ENCODE measurements around the gene CCDC177. TPM values are rescaled to one million over a fixed set of nuclear protein-coding genes. Genes with fewer than 3 reads are reported as not detected.
"Not testable (repeated sequence)": the region's sequence is repeated elsewhere in the genome, so short reads cannot be mapped to it uniquely, and the experiment has no call there.

Gene CCDC177
- total RNA-seq, 1 experiment from 2014 or later: not detected

GRCh38 chr14:69600304-69600891, 25.7 kb upstream of the CCDC177 start:
- no peak for DNase-seq (ENCODE audit: low read depth)

GRCh38 chr14:69599431-69599830, 24.8 kb upstream of the CCDC177 start:
- DNase-seq (ENCODE audit: low read depth): not testable (repeated sequence)

- no peak for DNase-seq (ENCODE audit: low read depth)
Observed at GRCh38 chr14:69595336-69595735, 20.7 kb upstream of the CCDC177 start.

- no peak for DNase-seq (ENCODE audit: low read depth)
Observed at GRCh38 chr14:69594846-69595245, 20.2 kb upstream of the CCDC177 start.

- peak; percentile 69 for DNase-seq (ENCODE audit: low read depth)
Observed at GRCh38 chr14:69593018-69593677, 18.5 kb upstream of the CCDC177 start.

GRCh38 chr14:69591317-69591716, 16.6 kb upstream of the CCDC177 start:
- no peak for DNase-seq (ENCODE audit: low read depth)

- no peak for DNase-seq (ENCODE audit: low read depth)
Observed at GRCh38 chr14:69587389-69587788, 12.7 kb upstream of the CCDC177 start.

- no peak for DNase-seq (ENCODE audit: low read depth)
Observed at GRCh38 chr14:69586404-69586803, 11.7 kb upstream of the CCDC177 start.

- no peak for DNase-seq (ENCODE audit: low read depth)
Observed at GRCh38 chr14:69584389-69584788, 9.7 kb upstream of the CCDC177 start.

- DNase-seq (ENCODE audit: low read depth): no peak
Observed at GRCh38 chr14:69582829-69583228, 8.2 kb upstream of the CCDC177 start.

GRCh38 chr14:69582212-69582611, 7.5 kb upstream of the CCDC177 start:
- DNase-seq (ENCODE audit: low read depth): peak; percentile 35

- no peak for DNase-seq (ENCODE audit: low read depth)
Observed at GRCh38 chr14:69581316-69581935, 6.8 kb upstream of the CCDC177 start.

- DNase-seq (ENCODE audit: low read depth): peak; percentile 58
Observed at GRCh38 chr14:69580009-69580577, 5.4 kb upstream of the CCDC177 start.

GRCh38 chr14:69579476-69579875, 4.8 kb upstream of the CCDC177 start:
- no peak for DNase-seq (ENCODE audit: low read depth)

- DNase-seq (ENCODE audit: low read depth): no peak
Observed at GRCh38 chr14:69574954-69575295, 254 bp upstream of the CCDC177 start.

GRCh38 chr14:69573831-69574262, 824 bp downstream of the CCDC177 start:
- DNase-seq (ENCODE audit: low read depth): no peak

GRCh38 chr14:69573205-69573830, 1.4 kb downstream of the CCDC177 start:
- DNase-seq (ENCODE audit: low read depth): no peak

- peak; percentile 10 for DNase-seq (ENCODE audit: low read depth)
Observed at GRCh38 chr14:69572841-69573135, 1.9 kb downstream of the CCDC177 start.

- DNase-seq (ENCODE audit: low read depth): no peak
Observed at GRCh38 chr14:69572030-69572840, 2.4 kb downstream of the CCDC177 start.

GRCh38 chr14:69571449-69572029, 3.1 kb downstream of the CCDC177 start:
- DNase-seq (ENCODE audit: low read depth): peak; percentile 8

- DNase-seq (ENCODE audit: low read depth): no peak
Observed at GRCh38 chr14:69570836-69571330, 3.8 kb downstream of the CCDC177 start.
